Measurements from ENCODE around the gene HPN.
"Not testable (repeated sequence)": the region's sequence is repeated elsewhere in the genome, so short reads cannot be mapped to it uniquely, and the experiment has no call there.

The HPN gene

GRCh38 chr19:35041548-35042055, at the start of gene HPN:
Gene HPN, plus strand, starts transcription at chr19:35041721. Its CDS starts 786 bp downstream, at chr19:35042507.
- Histone ChIP-seq H3K36me3 (ENCODE audit: control insufficient read depth, insufficient read depth, low read length) (no peaks in the 10 kb centered on the region), H3K4me1 (ENCODE audit: control insufficient read depth, insufficient read depth, low read length) (peaks cover 28% of the 10 kb centered on the region), H3K27me3 (ENCODE audit: control insufficient read depth, insufficient read depth, low read length) (peaks cover 2% of the 10 kb centered on the region), H3K4me3 (ENCODE audit: low read length) (no peak within 1 kb of the TSS), H3K9ac (ENCODE audit: low read length) (peak within 1 kb of the TSS; percentile 53), H3K9me3 (ENCODE audit: control insufficient read depth, low read length) (no peaks in the 10 kb centered on the region)

- not testable (repeated sequence) for H3K27me3 ChIP-seq (ENCODE audit: control insufficient read depth, insufficient read depth, low read length); H3K36me3 ChIP-seq (ENCODE audit: control insufficient read depth, insufficient read depth, low read length); H3K4me3 ChIP-seq (ENCODE audit: low read length); H3K9ac ChIP-seq (ENCODE audit: low read length); H3K9me3 ChIP-seq (ENCODE audit: control insufficient read depth, low read length)
- peaks cover 26% of the 10 kb centered on the region for H3K4me1 ChIP-seq (ENCODE audit: control insufficient read depth, insufficient read depth, low read length)
Observed at GRCh38 chr19:34992582-34992981, 48.9 kb upstream of the HPN start.

- Histone ChIP-seq H3K9ac (ENCODE audit: low read length) (peak overlapping the region; percentile 42), H3K4me3 (ENCODE audit: low read length) (no peak overlapping the region)
Observed at GRCh38 chr19:34994286-34994642, 47.3 kb upstream of the HPN start.

DNA sequence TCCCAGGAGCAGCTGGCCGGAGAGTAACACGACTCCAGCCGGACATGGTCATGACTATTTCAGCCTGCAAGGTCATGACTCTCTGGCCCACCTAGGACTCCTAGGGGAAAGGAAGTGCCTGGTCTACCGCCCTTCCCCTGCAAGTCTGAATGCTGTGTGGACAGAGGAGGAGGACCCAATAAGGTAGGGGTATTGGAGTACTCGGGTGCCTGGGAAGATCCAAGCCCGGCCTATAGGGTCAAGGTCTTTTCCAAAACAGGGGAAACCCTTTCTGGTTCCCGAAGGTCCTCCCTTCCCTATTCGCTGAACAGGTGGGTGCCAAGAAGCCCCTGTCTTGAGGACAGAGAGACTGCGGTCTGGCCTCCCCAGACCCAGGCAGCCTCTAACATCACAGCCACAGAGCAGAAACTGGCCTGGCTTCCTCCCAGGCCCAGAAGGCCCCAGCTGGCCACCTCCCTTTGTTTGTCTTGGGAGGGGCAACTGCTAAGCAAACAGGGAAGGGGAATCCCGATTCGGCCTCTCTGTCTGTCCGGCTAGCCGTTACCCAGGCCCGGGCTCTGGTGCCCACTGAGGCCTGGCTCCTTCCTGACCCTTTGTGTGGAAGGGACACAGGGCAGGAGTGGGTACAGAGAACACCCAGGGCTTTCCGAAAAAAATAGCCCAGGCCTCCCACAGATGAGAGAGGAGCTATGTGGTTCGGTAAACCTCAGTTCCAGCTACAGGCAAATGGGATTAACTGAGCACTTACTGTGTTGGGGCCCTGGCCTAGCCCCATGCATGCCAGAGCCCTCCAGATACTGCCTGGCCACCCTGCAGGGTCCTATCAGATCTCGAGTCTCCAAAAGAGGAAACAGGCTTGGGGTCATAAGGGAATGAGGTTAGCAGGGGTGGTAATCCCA, 46.6 kb upstream of the HPN start:
- Histone ChIP-seq H3K36me3 (ENCODE audit: control insufficient read depth, insufficient read depth, low read length) (no peaks in the 10 kb centered on the region), H3K9ac (ENCODE audit: low read length) (peak overlapping the region; percentile 42), H3K9me3 (ENCODE audit: control insufficient read depth, low read length) (no peaks in the 10 kb centered on the region), H3K4me1 (ENCODE audit: control insufficient read depth, insufficient read depth, low read length) (peaks cover 37% of the 10 kb centered on the region), H3K4me3 (ENCODE audit: low read length) (no peak overlapping the region), H3K27me3 (ENCODE audit: control insufficient read depth, insufficient read depth, low read length) (no peaks in the 10 kb centered on the region)

More at GRCh38 chr19:34994286-34994642, 47.3 kb upstream of the HPN start:
- Histone ChIP-seq H3K9me3 (ENCODE audit: control insufficient read depth, low read length) (no peaks in the 10 kb centered on the region), H3K27me3 (ENCODE audit: control insufficient read depth, insufficient read depth, low read length) (no peaks in the 10 kb centered on the region), H3K4me1 (ENCODE audit: control insufficient read depth, insufficient read depth, low read length) (peaks cover 32% of the 10 kb centered on the region), H3K36me3 (ENCODE audit: control insufficient read depth, insufficient read depth, low read length) (no peaks in the 10 kb centered on the region)

DNA sequence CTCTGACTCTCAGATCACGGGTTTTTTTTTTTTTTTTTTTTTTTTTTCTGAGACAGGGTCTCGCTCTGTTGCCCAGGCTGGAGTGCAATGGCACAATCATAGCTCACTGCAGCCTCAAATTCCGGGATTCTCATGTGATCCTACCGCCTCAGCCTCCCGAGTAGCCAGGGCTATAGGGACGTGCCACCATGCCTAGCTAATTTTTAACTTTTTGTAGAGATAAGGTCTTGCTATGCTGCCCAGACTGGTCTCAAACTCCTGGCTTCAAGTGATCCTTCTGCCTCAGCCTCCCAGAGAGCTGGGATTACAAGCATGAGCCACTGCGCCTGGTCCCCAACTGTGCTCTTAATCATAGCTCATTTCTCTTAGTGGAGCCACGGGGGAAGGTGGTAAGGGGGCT, 46.0 kb upstream of the HPN start:
- H3K4me1 ChIP-seq (ENCODE audit: control insufficient read depth, insufficient read depth, low read length), result peaks cover 39% of the 10 kb centered on the region
- H3K9ac ChIP-seq (ENCODE audit: low read length), result no peak overlapping the region

GRCh38 chr19:34997071-34997617, 44.4 kb upstream of the HPN start:
- Histone ChIP-seq H3K4me3 (ENCODE audit: low read length) (no peak overlapping the region), H3K36me3 (ENCODE audit: control insufficient read depth, insufficient read depth, low read length) (no peaks in the 10 kb centered on the region), H3K27me3 (ENCODE audit: control insufficient read depth, insufficient read depth, low read length) (peaks cover 6% of the 10 kb centered on the region), H3K4me1 (ENCODE audit: control insufficient read depth, insufficient read depth, low read length) (peaks cover 47% of the 10 kb centered on the region), H3K9ac (ENCODE audit: low read length) (no peak overlapping the region), H3K9me3 (ENCODE audit: control insufficient read depth, low read length) (no peaks in the 10 kb centered on the region)

More for the DNA sequence above, 46.0 kb upstream of the HPN start:
- no peaks in the 10 kb centered on the region for H3K9me3 ChIP-seq (ENCODE audit: control insufficient read depth, low read length)
- H3K36me3 ChIP-seq (ENCODE audit: control insufficient read depth, insufficient read depth, low read length), result no peaks in the 10 kb centered on the region
- H3K27me3 ChIP-seq (ENCODE audit: control insufficient read depth, insufficient read depth, low read length), result no peaks in the 10 kb centered on the region
- H3K4me3 ChIP-seq (ENCODE audit: low read length), result no peak overlapping the region

GRCh38 chr19:34998224-34998623, 43.3 kb upstream of the HPN start:
- not testable (repeated sequence) for H3K4me3 ChIP-seq (ENCODE audit: low read length); H3K9ac ChIP-seq (ENCODE audit: low read length); H3K27me3 ChIP-seq (ENCODE audit: control insufficient read depth, insufficient read depth, low read length); H3K9me3 ChIP-seq (ENCODE audit: control insufficient read depth, low read length); H3K36me3 ChIP-seq (ENCODE audit: control insufficient read depth, insufficient read depth, low read length)
- H3K4me1 ChIP-seq (ENCODE audit: control insufficient read depth, insufficient read depth, low read length), result peaks cover 54% of the 10 kb centered on the region

- H3K36me3 ChIP-seq (ENCODE audit: control insufficient read depth, insufficient read depth, low read length), result no peaks in the 10 kb centered on the region
- peaks cover 62% of the 10 kb centered on the region for H3K4me1 ChIP-seq (ENCODE audit: control insufficient read depth, insufficient read depth, low read length)
- H3K9ac ChIP-seq (ENCODE audit: low read length), result peak overlapping the region; percentile 91
- H3K4me3 ChIP-seq (ENCODE audit: low read length), result no peak overlapping the region
- H3K27me3 ChIP-seq (ENCODE audit: control insufficient read depth, insufficient read depth, low read length), result peaks cover 6% of the 10 kb centered on the region
- H3K9me3 ChIP-seq (ENCODE audit: control insufficient read depth, low read length), result no peaks in the 10 kb centered on the region
Observed at GRCh38 chr19:34998777-34999497, 42.6 kb upstream of the HPN start.

DNA sequence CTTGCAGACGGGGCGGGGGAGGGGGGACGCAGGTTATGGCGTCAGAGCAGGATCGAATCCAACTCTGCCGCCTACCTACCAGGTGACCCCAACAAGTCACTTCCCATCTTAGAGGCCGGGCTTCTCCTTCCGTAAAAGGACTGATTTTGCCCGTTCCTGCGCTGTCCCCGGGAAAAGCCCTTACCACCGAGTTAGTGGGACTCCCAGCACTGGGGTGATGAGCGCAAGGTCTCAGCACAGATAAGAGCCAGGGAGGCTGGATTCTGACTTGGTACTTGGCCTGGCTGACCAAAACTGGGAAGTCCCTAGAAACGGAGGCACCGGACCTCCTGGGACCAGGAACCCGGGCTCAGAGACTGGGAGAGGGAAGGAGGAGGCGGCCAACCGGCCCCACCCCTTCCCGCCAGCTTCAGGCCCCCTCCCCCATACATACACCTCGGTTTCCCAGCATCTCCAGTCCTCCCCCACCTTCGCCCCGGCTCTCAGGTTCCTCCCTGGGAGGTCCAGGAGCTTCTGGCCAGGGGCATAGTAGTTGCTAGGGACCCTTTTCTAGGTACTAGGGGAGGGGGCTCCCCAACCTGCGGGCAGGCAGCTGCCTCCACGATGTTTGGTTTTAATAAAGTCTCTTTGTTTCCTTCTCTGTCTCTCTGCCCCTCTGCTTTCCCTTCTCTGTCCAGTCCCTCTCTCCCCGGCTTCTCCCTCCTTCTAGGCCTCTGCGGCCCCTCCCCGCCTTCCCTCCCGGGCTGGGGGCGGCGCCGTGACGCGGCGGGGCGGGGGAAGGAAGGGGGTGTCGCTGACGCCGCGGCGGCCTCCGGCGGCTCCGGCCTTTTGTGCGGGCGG, 41.8 kb upstream of the HPN start, which contains the start of gene GRAMD1A:
Gene GRAMD1A (plus strand): TSS at position 826 of the 840 bp plus-strand sequence. CDS start 156 bp downstream, outside the sequence.
- peak within 1 kb of the TSS; percentile 68 for H3K4me3 ChIP-seq (ENCODE audit: low read length)
- peaks cover 6% of the 10 kb centered on the region for H3K27me3 ChIP-seq (ENCODE audit: control insufficient read depth, insufficient read depth, low read length)
- peak within 1 kb of the TSS; percentile 91 for H3K9ac ChIP-seq (ENCODE audit: low read length)
- H3K4me1 ChIP-seq (ENCODE audit: control insufficient read depth, insufficient read depth, low read length), result peaks cover 62% of the 10 kb centered on the region
- H3K36me3 ChIP-seq (ENCODE audit: control insufficient read depth, insufficient read depth, low read length), result no peaks in the 10 kb centered on the region
- H3K9me3 ChIP-seq (ENCODE audit: control insufficient read depth, low read length), result no peaks in the 10 kb centered on the region

GRCh38 chr19:35000338-35000646, 41.2 kb upstream of the HPN start:
- Histone ChIP-seq H3K9ac (ENCODE audit: low read length) (no peak overlapping the region), H3K4me1 (ENCODE audit: control insufficient read depth, insufficient read depth, low read length) (peaks cover 61% of the 10 kb centered on the region), H3K36me3 (ENCODE audit: control insufficient read depth, insufficient read depth, low read length) (no peaks in the 10 kb centered on the region), H3K9me3 (ENCODE audit: control insufficient read depth, low read length) (no peaks in the 10 kb centered on the region), H3K4me3 (ENCODE audit: low read length) (no peak overlapping the region), H3K27me3 (ENCODE audit: control insufficient read depth, insufficient read depth, low read length) (peaks cover 6% of the 10 kb centered on the region)

- peaks cover 6% of the 10 kb centered on the region for H3K27me3 ChIP-seq (ENCODE audit: control insufficient read depth, insufficient read depth, low read length)
- H3K9me3 ChIP-seq (ENCODE audit: control insufficient read depth, low read length), result no peaks in the 10 kb centered on the region
- H3K36me3 ChIP-seq (ENCODE audit: control insufficient read depth, insufficient read depth, low read length), result no peaks in the 10 kb centered on the region
- peak overlapping the region; percentile 66 for H3K9ac ChIP-seq (ENCODE audit: low read length)
- H3K4me3 ChIP-seq (ENCODE audit: low read length), result peak overlapping the region; percentile 1
- H3K4me1 ChIP-seq (ENCODE audit: control insufficient read depth, insufficient read depth, low read length), result peaks cover 61% of the 10 kb centered on the region
Observed at GRCh38 chr19:35000647-35001501, 40.6 kb upstream of the HPN start.

All from mucosa of stomach (tissue), 1 donor.